GM12865 (cell line): ENCODE data around the gene DHRS12.

Experiments
- DNase-seq: peaks from one replicate; pipeline ENCODE4 v3.0.0; 2010; ENCODE audit warnings: low read depth
- H3K4me3 ChIP-seq: 2 replicates; pipeline ENCODE4 v1.5.1; 2011; ENCODE audit warnings: mild to moderate bottlenecking, low read depth, low read length, control low read depth
- TF ChIP-seq, protein P1 (sequence below): IDR thresholded peaks from 2 replicates; pipeline ENCODE4 v1.5.1; 2011; ENCODE audit warnings: low read length, control low read depth, low read depth, inconsistent platforms; ENCODE audit not compliant: insufficient read depth; ENCODE audit errors: missing control alignments

Gene DHRS12

DNA sequence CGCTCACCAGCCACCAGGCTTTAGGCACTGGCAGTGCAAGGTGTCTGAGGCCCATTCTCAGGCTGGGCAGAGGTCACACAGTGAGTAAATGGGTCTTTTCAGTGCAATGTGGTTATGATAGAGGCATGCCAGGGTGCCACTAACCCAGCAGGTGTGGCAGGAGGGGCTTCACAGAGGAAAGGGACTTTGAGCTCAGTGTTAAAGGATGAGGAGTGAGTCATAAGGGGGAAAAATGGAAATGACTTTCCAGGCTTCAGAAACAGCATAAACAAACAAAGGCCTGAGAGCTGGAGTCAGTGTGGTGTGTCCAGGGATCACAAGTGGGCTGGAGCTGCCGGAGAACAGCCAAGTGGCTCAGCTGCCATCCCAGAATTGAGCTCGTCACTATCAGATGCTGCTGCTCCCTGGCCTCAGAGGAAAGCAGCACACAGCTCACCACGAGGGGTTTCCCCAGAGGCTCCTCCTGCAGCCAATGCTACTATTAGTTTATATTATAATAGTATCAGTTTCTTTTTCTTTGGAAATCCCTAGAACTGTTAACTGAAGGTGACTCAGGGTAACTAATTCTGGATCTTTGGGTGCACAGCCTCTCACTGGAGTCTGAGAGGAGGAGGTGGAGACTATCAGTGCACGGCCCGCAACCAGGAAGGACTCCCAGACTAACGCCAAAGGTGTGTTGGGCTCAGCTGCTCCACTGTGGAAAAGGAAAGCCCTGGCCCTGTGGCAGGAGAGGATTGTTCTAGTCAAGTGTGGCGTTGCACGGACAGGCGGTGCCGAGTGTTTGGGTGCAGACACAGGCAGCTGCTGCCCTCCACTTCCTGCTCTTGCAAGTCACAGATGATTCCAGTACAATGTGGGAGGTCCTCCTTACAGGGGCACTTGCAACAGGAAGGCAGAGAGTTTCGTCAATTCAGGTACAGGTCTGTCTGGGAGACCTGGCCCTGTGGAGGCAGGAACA is 39.5 kb downstream of the DHRS12 start:
- peak; percentile 82 for DNase-seq
- TF ChIP-seq, protein P1, sequence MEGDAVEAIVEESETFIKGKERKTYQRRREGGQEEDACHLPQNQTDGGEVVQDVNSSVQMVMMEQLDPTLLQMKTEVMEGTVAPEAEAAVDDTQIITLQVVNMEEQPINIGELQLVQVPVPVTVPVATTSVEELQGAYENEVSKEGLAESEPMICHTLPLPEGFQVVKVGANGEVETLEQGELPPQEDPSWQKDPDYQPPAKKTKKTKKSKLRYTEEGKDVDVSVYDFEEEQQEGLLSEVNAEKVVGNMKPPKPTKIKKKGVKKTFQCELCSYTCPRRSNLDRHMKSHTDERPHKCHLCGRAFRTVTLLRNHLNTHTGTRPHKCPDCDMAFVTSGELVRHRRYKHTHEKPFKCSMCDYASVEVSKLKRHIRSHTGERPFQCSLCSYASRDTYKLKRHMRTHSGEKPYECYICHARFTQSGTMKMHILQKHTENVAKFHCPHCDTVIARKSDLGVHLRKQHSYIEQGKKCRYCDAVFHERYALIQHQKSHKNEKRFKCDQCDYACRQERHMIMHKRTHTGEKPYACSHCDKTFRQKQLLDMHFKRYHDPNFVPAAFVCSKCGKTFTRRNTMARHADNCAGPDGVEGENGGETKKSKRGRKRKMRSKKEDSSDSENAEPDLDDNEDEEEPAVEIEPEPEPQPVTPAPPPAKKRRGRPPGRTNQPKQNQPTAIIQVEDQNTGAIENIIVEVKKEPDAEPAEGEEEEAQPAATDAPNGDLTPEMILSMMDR: no peak
- H3K4me3 ChIP-seq: peak overlapping the region; percentile 50

DNA sequence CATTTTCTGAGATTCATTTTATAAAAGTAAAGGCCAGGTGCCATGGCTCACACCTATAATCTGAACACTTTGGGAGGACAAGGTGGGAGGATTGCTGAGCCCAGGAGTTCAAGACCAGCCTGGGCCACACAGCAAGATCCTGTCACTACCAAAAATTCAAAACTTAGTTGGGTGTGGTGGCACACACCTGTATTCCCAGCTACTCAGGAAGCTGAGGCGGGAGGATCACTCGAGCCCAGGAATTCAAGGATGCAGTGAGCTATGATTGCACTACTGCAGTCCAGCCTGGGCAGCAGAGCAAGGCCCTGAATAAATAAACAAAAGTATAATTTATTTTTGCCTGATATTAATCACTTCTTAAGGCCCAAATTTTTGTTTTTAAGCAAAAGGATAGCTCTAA is 40.5 kb downstream of the DHRS12 start:
- TF ChIP-seq, protein P1: no peak
- DNase-seq: no peak
- H3K4me3 ChIP-seq: no peak overlapping the region

DNA sequence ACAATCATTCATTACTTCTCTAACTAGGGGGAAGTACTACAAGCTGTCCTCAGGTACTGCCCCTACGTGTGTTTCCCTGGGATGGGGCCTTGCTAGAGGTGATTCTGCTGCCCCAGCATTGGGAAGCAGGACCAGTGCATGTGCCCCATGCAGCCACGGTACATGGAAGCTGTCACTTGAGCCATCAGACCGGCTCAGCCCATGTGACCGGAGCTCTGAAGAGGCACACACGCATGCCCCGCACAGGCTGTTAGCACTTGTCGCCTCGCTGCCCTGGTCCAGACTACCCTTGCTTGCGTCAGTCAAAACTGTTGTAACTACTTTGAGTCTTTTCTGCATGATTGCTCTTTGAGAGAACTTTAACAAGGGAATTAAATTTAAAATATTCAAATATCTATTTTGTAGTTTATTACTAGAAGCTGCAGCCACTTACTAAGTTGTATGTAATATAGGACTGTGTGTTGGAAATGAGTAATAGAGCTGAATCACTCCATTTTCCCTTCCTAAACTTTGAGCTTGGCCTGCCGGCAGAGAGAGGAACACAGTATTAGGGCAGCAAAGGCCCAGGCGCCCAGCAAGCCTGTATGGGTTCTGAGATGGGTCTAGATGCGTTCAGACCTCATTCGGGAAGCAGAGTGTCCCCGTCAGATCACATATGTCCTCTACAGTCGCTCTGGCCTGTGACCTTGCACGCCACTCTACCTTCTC is 42.2 kb downstream of the DHRS12 start:
- no peak for DNase-seq
- TF ChIP-seq, protein P1: no peak
- H3K4me3 ChIP-seq: no peak overlapping the region

DNA sequence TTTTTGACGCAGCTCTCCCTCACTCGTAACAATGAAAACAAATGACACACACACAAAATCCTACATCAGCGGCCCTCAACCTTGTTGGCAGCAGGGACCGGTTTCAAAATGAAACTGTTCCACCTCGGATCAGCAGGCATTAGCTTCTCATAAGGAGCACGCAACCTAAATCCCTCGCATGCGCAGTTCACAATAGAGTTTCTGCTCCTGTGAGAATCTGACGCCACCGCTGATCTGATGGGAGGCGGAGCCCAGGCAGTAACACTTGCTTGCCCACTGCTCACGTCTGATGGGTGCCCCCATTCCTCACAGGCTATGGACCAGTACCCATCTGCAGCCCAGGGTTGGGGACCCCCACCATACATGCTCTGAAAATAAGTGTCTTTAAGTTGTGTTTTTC is 43.4 kb downstream of the DHRS12 start:
- no peak for DNase-seq
- H3K4me3 ChIP-seq: no peak overlapping the region
- TF ChIP-seq, protein P1: no peak

DNA sequence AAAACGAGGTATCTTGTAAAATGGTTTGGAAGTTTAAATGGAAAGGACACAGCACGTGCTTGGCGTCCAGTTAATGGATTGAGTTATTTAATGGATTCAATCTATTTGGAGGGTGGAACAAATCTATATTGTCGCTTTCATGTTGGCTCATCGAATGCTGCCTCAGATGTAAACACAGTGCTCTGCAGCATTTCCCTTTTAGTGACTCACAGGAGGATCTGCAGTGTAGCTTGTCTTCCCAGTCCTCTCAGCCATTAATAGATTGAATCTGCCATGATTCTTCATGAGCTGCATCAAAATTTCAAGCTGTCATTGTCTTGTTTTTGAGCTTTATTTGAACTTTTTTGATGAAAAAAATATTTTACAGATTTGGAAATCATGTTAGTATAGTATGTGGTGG is 44.7 kb downstream of the DHRS12 start:
- H3K4me3 ChIP-seq: no peak overlapping the region
- no peak for DNase-seq
- TF ChIP-seq, protein P1: no peak

DNA sequence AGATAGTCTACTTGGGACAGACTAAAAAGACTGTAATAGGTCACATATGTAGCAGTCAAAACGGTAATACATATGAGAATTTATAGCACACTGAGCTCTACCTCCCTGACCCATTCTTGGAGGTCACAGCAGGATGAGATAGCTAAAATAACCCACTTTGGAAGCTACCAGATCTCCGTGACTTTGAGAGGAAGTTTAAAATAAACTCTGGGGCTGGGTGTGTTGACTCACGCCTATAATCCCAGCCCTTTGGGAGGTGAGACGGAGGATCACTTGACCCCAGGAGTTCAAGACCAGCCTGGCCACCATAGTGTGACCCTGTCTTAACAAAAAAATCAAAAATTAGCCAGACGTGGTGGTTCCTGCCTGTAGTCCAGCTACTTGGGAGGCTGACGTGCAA is 45.3 kb downstream of the DHRS12 start:
- TF ChIP-seq, protein P1: no peak
- no peak for DNase-seq
- no peak overlapping the region for H3K4me3 ChIP-seq
